WTC11 (cell line): ENCODE results near the gene FILIP1L.

Experiments
- ATF6 ChIP-seq: sonication (generic); formaldehyde crosslinking; IDR thresholded peaks from 2 replicates; pipeline ENCODE4 v1.8.1; 2023; ENCODE audit warnings: mild to moderate bottlenecking, missing genetic modification reagents
- MAX ChIP-seq: sonication (generic); formaldehyde crosslinking; IDR thresholded peaks from 2 replicates; pipeline ENCODE4 v1.8.0; 2022; ENCODE audit warnings: mild to moderate bottlenecking, missing genetic modification reagents
- TP53 ChIP-seq: sonication (generic); formaldehyde crosslinking; IDR thresholded peaks from 2 replicates; pipeline ENCODE4 v1.8.1; 2023; ENCODE audit warnings: mild to moderate bottlenecking, missing genetic modification reagents
- TF ChIP-seq, protein P1 (sequence below): fragments of 200-600 bp; IDR thresholded peaks from 2 replicates; pipeline ENCODE4 v1.8.0; 2022; ENCODE audit warnings: antibody characterized with exemption

DNA sequence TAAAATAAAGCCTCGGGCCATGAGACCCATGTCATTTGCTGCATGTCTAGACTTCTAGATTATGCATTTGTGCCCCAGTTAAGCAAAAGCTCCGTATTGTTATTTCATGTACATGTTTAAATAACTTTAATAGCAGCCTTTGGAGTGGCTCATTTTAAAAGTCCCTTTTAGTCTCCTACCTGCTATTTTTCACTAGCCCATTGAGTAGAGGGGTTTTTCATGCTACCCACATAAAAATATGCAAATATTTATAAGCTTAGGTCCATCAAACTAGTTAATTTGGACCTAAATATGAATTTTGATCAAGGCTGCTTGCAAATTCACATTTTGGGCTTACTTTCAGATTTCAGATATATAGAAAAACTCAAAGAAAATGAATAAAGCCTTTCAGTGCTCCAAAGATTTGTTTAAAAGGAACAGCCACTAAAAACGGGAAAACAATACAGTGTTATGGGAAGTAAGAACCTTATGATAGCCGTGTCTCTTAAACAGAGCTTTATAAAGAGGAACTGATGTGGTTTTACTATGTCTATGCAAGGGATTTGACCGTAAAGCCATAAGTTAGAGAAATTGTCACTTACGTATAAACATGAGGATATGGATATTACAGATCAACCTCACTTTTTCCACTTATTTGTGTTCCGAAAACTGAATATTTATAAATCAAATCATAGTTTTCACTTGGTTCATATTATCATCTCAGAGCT is 30.0 kb downstream of the FILIP1L start:
- TF ChIP-seq ATF6 (CRISPR knock-in tag), result no peak
- TF ChIP-seq, protein P1, sequence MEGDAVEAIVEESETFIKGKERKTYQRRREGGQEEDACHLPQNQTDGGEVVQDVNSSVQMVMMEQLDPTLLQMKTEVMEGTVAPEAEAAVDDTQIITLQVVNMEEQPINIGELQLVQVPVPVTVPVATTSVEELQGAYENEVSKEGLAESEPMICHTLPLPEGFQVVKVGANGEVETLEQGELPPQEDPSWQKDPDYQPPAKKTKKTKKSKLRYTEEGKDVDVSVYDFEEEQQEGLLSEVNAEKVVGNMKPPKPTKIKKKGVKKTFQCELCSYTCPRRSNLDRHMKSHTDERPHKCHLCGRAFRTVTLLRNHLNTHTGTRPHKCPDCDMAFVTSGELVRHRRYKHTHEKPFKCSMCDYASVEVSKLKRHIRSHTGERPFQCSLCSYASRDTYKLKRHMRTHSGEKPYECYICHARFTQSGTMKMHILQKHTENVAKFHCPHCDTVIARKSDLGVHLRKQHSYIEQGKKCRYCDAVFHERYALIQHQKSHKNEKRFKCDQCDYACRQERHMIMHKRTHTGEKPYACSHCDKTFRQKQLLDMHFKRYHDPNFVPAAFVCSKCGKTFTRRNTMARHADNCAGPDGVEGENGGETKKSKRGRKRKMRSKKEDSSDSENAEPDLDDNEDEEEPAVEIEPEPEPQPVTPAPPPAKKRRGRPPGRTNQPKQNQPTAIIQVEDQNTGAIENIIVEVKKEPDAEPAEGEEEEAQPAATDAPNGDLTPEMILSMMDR, result no peak
- TF ChIP-seq TP53 (CRISPR knock-in tag), result no peak
- no peak for TF ChIP-seq MAX (CRISPR knock-in tag)
